Muscle of arm (tissue), 12 donors: ENCODE measurements around the gene SULT1B1. TPM values are rescaled to one million over a fixed set of nuclear protein-coding genes. Genes with fewer than 3 reads are reported as not detected.

Experiments used
- DNase-seq: peaks from one replicate; pipeline ENCODE4 v3.0.0-alpha.2; 2013
- polyA plus RNA-seq, 12 donors: library from polyadenylated mRNA; unstranded; fragments of 120-200 nt; gene quantifications; one replicate each; pipeline ENCODE4 v1.2.1, GENCODE V29; 2013; ENCODE audit not compliant: insufficient read length in 12 of 12

SULT1B1 gene
- polyA plus RNA-seq, 12 donors: 0.32 to 15.8 (median 0.94) TPM; not detected in 1

DNA sequence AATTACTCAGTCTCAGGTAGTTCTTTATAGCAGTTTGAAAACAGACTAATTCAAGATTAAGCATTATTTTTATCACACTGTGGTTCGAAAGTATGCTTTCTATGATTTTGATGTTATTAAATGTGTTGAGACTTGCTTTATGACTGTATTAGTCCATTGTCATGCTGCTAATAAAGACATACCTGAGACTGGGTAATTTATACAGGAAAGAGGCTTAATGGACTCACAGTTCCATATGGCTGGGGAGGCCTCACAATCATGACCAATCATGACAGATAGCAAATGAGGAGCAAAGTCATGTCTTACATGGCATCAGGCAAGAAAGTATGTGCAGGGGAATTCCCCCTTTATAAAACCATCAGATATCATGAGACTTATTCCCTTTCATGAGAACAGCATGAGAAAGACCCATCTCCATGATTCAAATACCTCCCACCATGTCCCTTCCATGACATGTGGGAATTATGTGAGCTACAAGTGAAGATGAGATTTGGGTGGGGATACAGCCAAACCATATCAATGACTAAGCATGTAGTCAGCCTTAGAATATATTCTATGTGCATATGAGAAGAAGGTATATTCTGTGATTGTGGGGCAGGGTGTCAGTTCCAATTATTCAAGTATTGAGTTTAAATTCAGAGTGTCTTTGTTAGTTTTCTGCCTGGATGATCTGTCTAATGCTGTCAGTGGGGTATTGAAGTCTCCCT lies 62.7 kb downstream of the SULT1B1 start:
- no peak for DNase-seq

DNA sequence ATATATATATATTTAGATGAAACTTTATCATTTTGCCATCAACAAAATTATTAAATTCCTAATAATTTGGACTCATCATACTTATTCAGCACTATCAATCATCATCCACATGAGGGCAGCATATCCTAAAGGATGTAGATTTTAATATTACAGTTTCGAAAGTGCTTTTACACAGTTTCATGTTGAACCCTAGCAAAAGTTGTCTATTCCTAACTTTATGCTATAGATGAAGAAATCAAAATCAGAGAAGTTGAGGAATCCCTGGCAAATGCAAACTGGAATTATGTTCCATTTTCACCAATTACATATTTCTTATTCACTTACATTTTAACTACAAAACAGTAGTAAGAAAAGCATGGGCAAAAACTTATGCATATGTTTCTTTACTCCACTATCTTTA lies 70.8 kb downstream of the SULT1B1 start:
- DNase-seq: peak; percentile 60

DNA sequence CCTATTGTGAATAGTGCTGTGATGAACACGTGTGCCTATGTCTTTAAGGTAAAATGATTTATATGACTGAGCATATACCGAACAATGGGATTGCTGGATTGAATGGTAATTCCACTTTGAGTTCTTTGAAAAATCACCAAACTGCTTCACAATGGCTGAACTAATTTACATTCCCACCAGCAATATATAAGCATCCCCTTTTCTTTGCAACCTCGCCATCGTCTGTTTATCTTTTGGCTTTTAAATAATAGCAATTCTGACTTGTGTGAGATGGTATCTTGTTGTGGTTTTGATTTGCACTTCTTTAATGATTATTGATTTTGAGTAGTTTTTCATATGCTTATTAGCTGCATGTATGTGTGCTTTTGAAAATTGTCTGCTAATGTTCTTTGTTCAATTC lies 75.6 kb downstream of the SULT1B1 start:
- no peak for DNase-seq

Other genes with a start within 250 kb of the SULT1B1 start
- gene UGT2A2, start 121.0 kb downstream of the SULT1B1 start, polyA plus RNA-seq: under 1 TPM in 1 of 12 donors, not detected in 11; 0.12 TPM
- gene UGT2A1, start 107.4 kb downstream of the SULT1B1 start, polyA plus RNA-seq: under 1 TPM in 6 of 12 donors, not detected in 6; 0.10 to 0.73 (median 0.18) TPM
- 100 to 1,000 TPM in 1 of 12 donors, 10 to 100 TPM in 10, not detected in 1; 21.1 to 160 (median 38.2) TPM for gene SULT1E1, start 99.5 kb upstream of the SULT1B1 start, polyA plus RNA-seq
- gene CSN1S1, start 170.4 kb upstream of the SULT1B1 start, polyA plus RNA-seq: not detected
- gene CSN2, start 205.1 kb upstream of the SULT1B1 start, polyA plus RNA-seq: under 1 TPM in 1 of 12 donors, not detected in 11; 0.22 TPM
- not detected for gene STATH, start 235.3 kb upstream of the SULT1B1 start, polyA plus RNA-seq